Stimulated activated CD4-positive, alpha-beta T cell treated with anti-CD3 and anti-CD28 coated beads, Interleukin-12 subunit alpha, Interleukin-12 subunit beta, amount 100 ng/mL, for 4 hours (primary cell): ENCODE data around the gene SLITRK3.
"Not testable (repeated sequence)": the region's sequence is repeated elsewhere in the genome, so short reads cannot be mapped to it uniquely, and the experiment has no call there.

Source experiments
- DNase-seq: peaks from one replicate; pipeline ENCODE4 v3.0.0-alpha.2; 2020

SLITRK3 gene

GRCh38 chr3:165188452-165188851 is 7.7 kb downstream of the SLITRK3 start:
- DNase-seq: no peak

- DNase-seq: no peak
Observed at GRCh38 chr3:165185707-165186327, 10.4 kb downstream of the SLITRK3 start.

GRCh38 chr3:165181556-165181955 is 14.6 kb downstream of the SLITRK3 start:
- DNase-seq: no peak

GRCh38 chr3:165170236-165170635 is 25.9 kb downstream of the SLITRK3 start:
- DNase-seq: no peak

GRCh38 chr3:165169368-165169767 is 26.8 kb downstream of the SLITRK3 start:
- DNase-seq: no peak

GRCh38 chr3:165162883-165163282 is 33.3 kb downstream of the SLITRK3 start:
- DNase-seq: no peak

- no peak for DNase-seq
Observed at GRCh38 chr3:165159760-165160421, 36.3 kb downstream of the SLITRK3 start.

GRCh38 chr3:165158011-165158410 is 38.2 kb downstream of the SLITRK3 start:
- no peak for DNase-seq

GRCh38 chr3:165156757-165157420 is 39.3 kb downstream of the SLITRK3 start:
- no peak for DNase-seq

- no peak for DNase-seq
Observed at GRCh38 chr3:165148876-165149441, 47.2 kb downstream of the SLITRK3 start.

- DNase-seq: no peak
Observed at GRCh38 chr3:165144271-165144670, 51.9 kb downstream of the SLITRK3 start.

- not testable (repeated sequence) for DNase-seq
Observed at GRCh38 chr3:165139918-165140317, 56.3 kb downstream of the SLITRK3 start.
